ENCODE data around the gene FAM193B. TPM values are rescaled to one million over a fixed set of nuclear protein-coding genes. Genes with fewer than 3 reads are reported as not detected.
A peak's percentile ranks its signal among the peaks of the same experiment; 100 is the strongest.
"Not testable (repeated sequence)": the region's sequence is repeated elsewhere in the genome, so short reads cannot be mapped to it uniquely, and the experiment has no call there.

FAM193B gene
- total and polyA plus RNA-seq, 7 experiments from 2014 or later, result 4.1 to 275 (median 157) TPM

DNA sequence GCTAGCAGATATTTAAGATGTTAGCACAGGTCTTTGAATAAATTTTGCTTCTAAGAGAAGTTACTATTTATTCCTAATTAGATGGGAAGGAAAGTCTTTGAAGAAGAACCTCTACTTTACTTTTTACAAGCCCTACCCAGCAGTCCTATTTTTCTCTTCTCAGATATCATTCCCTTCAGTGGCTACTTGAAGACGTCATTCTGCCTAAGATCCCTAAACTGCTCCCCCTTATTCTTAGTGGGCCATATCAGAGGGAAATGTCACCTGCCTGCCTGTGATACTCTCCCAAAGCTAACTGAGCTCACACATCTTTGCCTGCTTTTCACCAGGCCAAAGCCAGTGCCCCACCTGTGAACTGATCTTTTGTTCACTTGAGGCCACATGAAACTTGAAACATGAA is 21.1 kb upstream of the FAM193B start:
- Mint-ChIP-seq H3K4me1 (no peaks in the 10 kb centered on the region), H3K27ac (no peak overlapping the region), H3K36me3 (no peaks in the 10 kb centered on the region), H3K27me3 (peaks cover 0 to 7% (median 0%) of the 10 kb centered on the region in 5 donors), H3K4me3 (no peak overlapping the region), H3K9me3 (peaks cover 0 to 5% (median 0%) of the 10 kb centered on the region in 11 donors)
- ATAC-seq, result no peak
- CTCF ChIA-PET, result no interaction called here
- no peak overlapping the region for H3K27ac ChIP-seq (ENCODE audit: low read depth, low read length)
- intact Hi-C loops (cut with micrococcal nuclease), result no loop called here
- no peaks in the 10 kb centered on the region for H3K4me1 ChIP-seq (ENCODE audit: control insufficient read depth in 2 of 2, insufficient read depth in 2 of 2, low read length in 2 of 2)
- no peaks in the 10 kb centered on the region for H3K36me3 ChIP-seq (ENCODE audit: control insufficient read depth in 2 of 3, insufficient read depth in 3 of 3, low read length in 3 of 3)
- no peaks in the 10 kb centered on the region for H3K9me3 ChIP-seq (ENCODE audit: control insufficient read depth in 2 of 3, low read length in 3 of 3)
- no peak overlapping the region for H3K4me3 ChIP-seq (ENCODE audit: low read length)
- POLR2A ChIA-PET, result no interaction called here
- no peak for DNase-seq
- H3K27me3 ChIP-seq (ENCODE audit: control insufficient read depth in 2 of 2, insufficient read depth in 2 of 2, low read length in 2 of 2), result no peaks in the 10 kb centered on the region

DNA sequence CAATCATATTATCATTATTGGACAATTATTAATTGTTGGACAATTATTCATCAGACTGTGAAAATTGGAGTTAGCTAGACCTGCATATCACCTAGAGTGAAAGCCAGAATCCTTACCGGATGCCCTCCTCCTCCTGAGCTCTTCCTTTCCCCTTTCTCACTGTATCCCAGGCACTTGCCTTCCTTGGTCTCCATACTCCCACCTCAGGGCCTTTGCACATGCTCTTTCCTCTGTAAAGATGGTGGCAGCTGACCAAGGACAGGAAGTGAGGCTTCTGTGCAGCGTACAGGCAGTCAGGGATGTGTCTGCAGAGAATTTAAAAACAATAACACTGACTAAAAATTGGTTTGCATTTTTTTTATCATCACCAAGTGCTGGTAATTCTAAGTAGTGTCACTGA is 15.5 kb upstream of the FAM193B start:
- Mint-ChIP-seq H3K4me1 (no peaks in the 10 kb centered on the region), H3K27ac (no peak overlapping the region), H3K9me3 (peaks cover 0 to 5% (median 0%) of the 10 kb centered on the region in 11 donors), H3K36me3 (peaks cover 0 to 4% (median 0%) of the 10 kb centered on the region in 5 donors), H3K4me3 (no peak overlapping the region), H3K27me3 (peaks cover 0 to 6% (median 6%) of the 10 kb centered on the region in 5 donors)
- ATAC-seq (no peak), DNase-seq (no peak)
- H3K9me3 ChIP-seq (ENCODE audit: control insufficient read depth in 2 of 3, low read length in 3 of 3), result no peaks in the 10 kb centered on the region
- no peak overlapping the region for H3K27ac ChIP-seq (ENCODE audit: low read depth, low read length)
- no peaks in the 10 kb centered on the region for H3K27me3 ChIP-seq (ENCODE audit: control insufficient read depth in 2 of 2, insufficient read depth in 2 of 2, low read length in 2 of 2)
- H3K36me3 ChIP-seq (ENCODE audit: control insufficient read depth in 2 of 3, insufficient read depth in 3 of 3, low read length in 3 of 3), result no peaks in the 10 kb centered on the region
- ChIA-PET CTCF (no interaction called here), POLR2A (no interaction called here)
- no peaks in the 10 kb centered on the region for H3K4me1 ChIP-seq (ENCODE audit: control insufficient read depth in 2 of 2, insufficient read depth in 2 of 2, low read length in 2 of 2)
- H3K4me3 ChIP-seq (ENCODE audit: low read length), result no peak overlapping the region
- intact Hi-C loops (cut with micrococcal nuclease), result no loop called here

DNA sequence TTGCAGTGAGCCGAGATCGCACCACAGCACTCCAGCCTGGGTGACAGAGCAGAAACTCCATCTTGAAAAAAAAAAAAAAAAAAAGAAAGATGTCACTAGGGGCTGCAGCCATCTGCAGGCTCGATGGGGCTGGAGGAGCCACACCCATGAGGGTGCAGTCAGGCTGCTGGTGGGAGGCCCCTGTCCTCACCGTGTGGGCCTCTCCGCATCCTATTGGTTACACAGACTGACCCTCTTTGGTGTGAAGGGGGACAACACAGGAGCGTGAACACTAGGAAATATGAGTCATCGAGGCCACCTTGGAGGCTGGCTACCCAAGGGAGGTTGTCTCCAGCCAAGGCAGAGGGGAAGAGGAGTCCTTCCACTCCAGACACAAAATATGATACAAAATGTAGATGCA is 14.0 kb upstream of the FAM193B start:
- Histone ChIP-seq H3K4me3 (ENCODE audit: low read length) (no peak overlapping the region), H3K9me3 (ENCODE audit: control insufficient read depth in 2 of 3, low read length in 3 of 3) (no peaks in the 10 kb centered on the region), H3K27ac (ENCODE audit: low read depth, low read length) (no peak overlapping the region), H3K27me3 (ENCODE audit: control insufficient read depth in 2 of 2, insufficient read depth in 2 of 2, low read length in 2 of 2) (no peaks in the 10 kb centered on the region), H3K36me3 (ENCODE audit: control insufficient read depth in 2 of 3, insufficient read depth in 3 of 3, low read length in 3 of 3) (no peaks in the 10 kb centered on the region), H3K4me1 (ENCODE audit: control insufficient read depth in 2 of 2, insufficient read depth in 2 of 2, low read length in 2 of 2) (no peaks in the 10 kb centered on the region)
- POLR2A ChIA-PET, result no interaction called here
- intact Hi-C loops (cut with micrococcal nuclease), result no loop called here
- DNase-seq, result no peak
- Mint-ChIP-seq H3K27ac (no peak overlapping the region), H3K4me3 (no peak overlapping the region), H3K9me3 (peaks cover 0 to 5% (median 0%) of the 10 kb centered on the region in 11 donors), H3K27me3 (peaks cover 0 to 7% (median 5%) of the 10 kb centered on the region in 5 donors), H3K36me3 (peaks cover 0 to 4% (median 0%) of the 10 kb centered on the region in 5 donors), H3K4me1 (no peaks in the 10 kb centered on the region)
- ATAC-seq, result no peak
- CTCF ChIA-PET, result interaction anchor here (0.6 kb wide), 1 partner anchor 91 kb away, joined by 4 read pairs; no protein-coding TSS in a partner anchor

DNA sequence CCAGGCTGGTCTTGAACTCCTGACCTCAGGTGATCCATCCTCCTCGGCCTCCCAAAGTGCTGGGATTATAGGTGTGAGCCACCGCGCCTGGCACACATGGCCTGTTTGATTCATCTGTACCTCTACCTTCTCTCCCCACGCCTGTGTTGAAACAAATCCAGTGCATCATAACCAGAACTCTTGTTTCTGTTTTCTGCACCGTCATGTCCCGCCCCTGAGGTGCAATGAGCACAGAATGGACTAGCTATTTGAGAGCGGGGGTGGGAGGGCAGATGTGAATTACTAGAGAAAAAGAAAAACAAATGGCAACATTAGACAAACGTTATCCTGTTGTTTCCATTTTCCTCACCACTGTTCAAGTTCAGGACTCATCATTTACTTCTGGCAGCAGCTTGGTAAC is 10.7 kb upstream of the FAM193B start:
- peaks cover 0 to 4% (median 0%) of the 10 kb centered on the region in 5 donors for H3K36me3 Mint-ChIP-seq
- no peaks in the 10 kb centered on the region for H3K9me3 Mint-ChIP-seq
- intact Hi-C loops (cut with micrococcal nuclease), result no loop called here
- ATAC-seq (no peak), DNase-seq (no peak)
- peaks cover 0 to 7% (median 5%) of the 10 kb centered on the region in 5 donors for H3K27me3 Mint-ChIP-seq
- Histone ChIP-seq H3K4me3 (ENCODE audit: low read length) (no peak overlapping the region), H3K27ac (ENCODE audit: low read depth, low read length) (no peak overlapping the region), H3K36me3 (ENCODE audit: control insufficient read depth in 2 of 3, insufficient read depth in 3 of 3, low read length in 3 of 3) (no peaks in the 10 kb centered on the region), H3K27me3 (ENCODE audit: control insufficient read depth in 2 of 2, insufficient read depth in 2 of 2, low read length in 2 of 2) (no peaks in the 10 kb centered on the region), H3K4me1 (ENCODE audit: control insufficient read depth in 2 of 2, insufficient read depth in 2 of 2, low read length in 2 of 2) (no peaks in the 10 kb centered on the region), H3K9me3 (ENCODE audit: control insufficient read depth in 2 of 3, low read length in 3 of 3) (no peaks in the 10 kb centered on the region)
- ChIA-PET CTCF (no interaction called here), POLR2A (no interaction called here)
- no peak overlapping the region for H3K4me3 Mint-ChIP-seq
- no peaks in the 10 kb centered on the region for H3K4me1 Mint-ChIP-seq
- H3K27ac Mint-ChIP-seq, result no peak overlapping the region

DNA sequence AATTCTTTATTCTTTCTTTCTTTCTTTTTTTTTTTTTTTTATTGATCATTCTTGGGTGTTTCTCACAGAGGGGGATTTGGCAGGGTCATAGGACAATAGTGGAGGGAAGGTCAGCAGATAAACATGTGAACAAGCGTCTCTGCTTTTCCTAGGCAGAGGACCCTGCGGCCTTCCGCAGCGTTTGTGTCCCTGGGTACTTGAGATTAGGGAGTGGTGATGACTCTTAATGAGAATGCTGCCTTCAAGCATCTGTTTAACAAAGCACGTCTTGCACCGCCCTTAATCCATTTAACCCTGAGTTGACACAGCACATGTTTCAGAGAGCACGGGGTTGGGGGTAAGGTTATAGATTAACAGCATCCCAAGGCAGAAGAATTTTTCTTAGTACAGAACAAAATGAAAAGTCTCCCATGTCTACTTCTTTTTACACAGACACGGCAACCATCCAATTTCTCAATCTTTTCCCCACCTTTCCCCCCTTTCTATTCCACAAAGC is 5.1 kb upstream of the FAM193B start:
- H3K4me3 ChIP-seq (ENCODE audit: low read length); H3K27me3 Mint-ChIP-seq; POLR2A ChIA-PET; H3K4me3 Mint-ChIP-seq; H3K27me3 ChIP-seq (ENCODE audit: control insufficient read depth in 2 of 2, insufficient read depth in 2 of 2, low read length in 2 of 2); H3K36me3 Mint-ChIP-seq; H3K9me3 Mint-ChIP-seq; H3K36me3 ChIP-seq (ENCODE audit: control insufficient read depth in 2 of 3, insufficient read depth in 3 of 3, low read length in 3 of 3); CTCF ChIA-PET; H3K27ac Mint-ChIP-seq; H3K27ac ChIP-seq (ENCODE audit: low read depth, low read length); H3K9me3 ChIP-seq (ENCODE audit: control insufficient read depth in 2 of 3, low read length in 3 of 3); H3K4me1 ChIP-seq (ENCODE audit: control insufficient read depth in 2 of 2, insufficient read depth in 2 of 2, low read length in 2 of 2); ATAC-seq; DNase-seq: not testable (repeated sequence)
- intact Hi-C loops (cut with micrococcal nuclease), result loop anchor here in 1 of 2 donors (10.0 kb wide), 1 partner anchor 535 kb away; the partner anchor contains the start of gene ZNF346
- H3K4me1 Mint-ChIP-seq, result peaks cover 5 to 25% (median 14%) of the 10 kb centered on the region in 7 donors

DNA sequence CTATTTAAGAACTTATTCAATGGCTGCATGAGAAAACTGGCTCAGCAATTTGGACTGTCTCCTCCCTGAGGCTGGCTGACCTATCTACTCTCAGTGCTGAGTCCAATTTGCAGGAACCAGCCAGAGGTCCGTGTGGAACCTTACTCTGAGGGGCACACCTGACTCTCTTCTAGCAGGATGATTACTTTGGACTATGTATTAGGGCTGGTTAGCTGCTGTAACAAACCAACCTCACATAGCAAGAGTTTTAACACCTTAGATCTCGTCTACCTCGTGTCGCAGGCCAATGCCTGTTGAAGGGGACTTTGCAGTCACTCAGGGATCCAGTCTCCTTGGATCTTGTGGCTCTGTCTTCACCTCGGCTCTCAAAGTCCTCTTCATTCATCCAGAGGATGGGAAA is 3.4 kb upstream of the FAM193B start:
- H3K9me3 Mint-ChIP-seq, result no peaks in the 10 kb centered on the region
- Histone ChIP-seq H3K9me3 (ENCODE audit: control insufficient read depth in 2 of 3, low read length in 3 of 3) (no peaks in the 10 kb centered on the region), H3K4me3 (ENCODE audit: low read length) (no peak overlapping the region), H3K27ac (ENCODE audit: low read depth, low read length) (no peak overlapping the region), H3K4me1 (ENCODE audit: control insufficient read depth in 2 of 2, insufficient read depth in 2 of 2, low read length in 2 of 2) (peaks cover 9 to 16% of the 10 kb centered on the region in 2 donors), H3K27me3 (ENCODE audit: control insufficient read depth in 2 of 2, insufficient read depth in 2 of 2, low read length in 2 of 2) (no peaks in the 10 kb centered on the region), H3K36me3 (ENCODE audit: control insufficient read depth in 2 of 3, insufficient read depth in 3 of 3, low read length in 3 of 3) (peaks cover 0 to 6% (median 0%) of the 10 kb centered on the region in 3 experiments)
- H3K27ac Mint-ChIP-seq, result peak overlapping the region in 1 of 9 donors; percentile 2
- intact Hi-C loops (cut with micrococcal nuclease), result loop anchor here in 1 of 2 donors (10.0 kb wide), 1 partner anchor 533 kb away; the partner anchor contains the start of gene ZNF346
- peaks cover 13 to 33% (median 22%) of the 10 kb centered on the region in 7 donors for H3K4me1 Mint-ChIP-seq
- H3K4me3 Mint-ChIP-seq, result no peak overlapping the region
- H3K27me3 Mint-ChIP-seq, result peaks cover 0 to 4% (median 0%) of the 10 kb centered on the region in 5 donors
- ChIA-PET POLR2A (no interaction called here), CTCF (no interaction called here)
- DNase-seq (no peak), ATAC-seq (no peak)
- H3K36me3 Mint-ChIP-seq, result peaks cover 0 to 2% (median 0%) of the 10 kb centered on the region in 5 donors

DNA sequence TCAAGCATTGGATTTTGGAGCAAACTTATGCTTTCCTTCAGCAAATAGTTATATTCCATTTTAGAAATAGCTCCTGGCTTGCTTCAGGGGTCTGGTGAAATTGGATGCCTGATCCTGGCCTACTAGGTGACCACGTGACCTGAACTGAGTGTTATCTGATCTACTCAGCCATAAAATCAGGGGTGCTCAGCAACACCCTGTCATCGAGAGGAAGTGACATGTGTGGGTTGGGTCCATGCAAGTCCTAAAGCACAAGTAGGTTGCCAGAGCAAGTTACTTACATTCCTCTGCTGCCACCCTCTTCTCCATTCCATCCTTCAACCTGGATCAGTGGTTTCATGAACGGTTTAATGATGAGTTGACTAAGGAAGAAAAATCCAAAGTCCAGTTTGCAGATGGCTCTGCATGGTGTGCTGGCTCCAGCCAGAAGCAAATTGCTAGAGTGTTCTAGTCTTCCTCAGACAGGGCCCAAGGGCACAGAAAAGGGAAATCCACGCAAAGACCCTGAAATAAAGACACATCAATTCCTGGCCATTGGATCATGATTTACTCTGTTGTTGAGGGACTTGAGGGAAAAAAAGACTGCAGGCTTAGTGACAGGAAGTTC is 2.8 kb upstream of the FAM193B start:
- intact Hi-C loops (cut with micrococcal nuclease), result loop anchor here in 1 of 2 donors (10.0 kb wide), 1 partner anchor 532 kb away; the partner anchor contains the start of gene ZNF346
- no peak overlapping the region for H3K4me3 ChIP-seq (ENCODE audit: low read length)
- H3K27me3 Mint-ChIP-seq, result peaks cover 0 to 4% (median 0%) of the 10 kb centered on the region in 5 donors

More for the DNA sequence above, 2.8 kb upstream of the FAM193B start:
- ATAC-seq (no peak), DNase-seq (peak in 1 of 9 donors; percentile 7)
- POLR2A ChIA-PET, result no interaction called here
- Histone ChIP-seq H3K4me1 (ENCODE audit: control insufficient read depth in 2 of 2, insufficient read depth in 2 of 2, low read length in 2 of 2) (peaks cover 10 to 17% of the 10 kb centered on the region in 2 donors), H3K36me3 (ENCODE audit: control insufficient read depth in 2 of 3, insufficient read depth in 3 of 3, low read length in 3 of 3) (peaks cover 0 to 6% (median 0%) of the 10 kb centered on the region in 3 experiments), H3K9me3 (ENCODE audit: control insufficient read depth in 2 of 3, low read length in 3 of 3) (no peaks in the 10 kb centered on the region), H3K27ac (ENCODE audit: low read depth, low read length) (no peak overlapping the region), H3K27me3 (ENCODE audit: control insufficient read depth in 2 of 2, insufficient read depth in 2 of 2, low read length in 2 of 2) (no peaks in the 10 kb centered on the region)
- H3K4me3 Mint-ChIP-seq, result peak overlapping the region in 1 of 10 donors; percentile 9
- no peaks in the 10 kb centered on the region for H3K9me3 Mint-ChIP-seq
- H3K4me1 Mint-ChIP-seq, result peaks cover 20 to 40% (median 28%) of the 10 kb centered on the region in 7 donors
- CTCF ChIA-PET, result no interaction called here
- peaks cover 0 to 6% (median 0%) of the 10 kb centered on the region in 5 donors for H3K36me3 Mint-ChIP-seq
- peak overlapping the region in 2 of 9 donors; percentile 2 to 56 for H3K27ac Mint-ChIP-seq

Measured in naive thymus-derived CD4-positive, alpha-beta T cell (primary cell).